GM19397 (cell line): Measurements from ENCODE around the gene H2BW1.
"Not testable (repeated sequence)": the region's sequence is repeated elsewhere in the genome, so short reads cannot be mapped to it uniquely, and the experiment has no call there.

Experiments used
- ATAC-seq: cut with Tn5 transposase; IDR thresholded peaks from one replicate; pipeline ENCODE4 v1.9.1; 2021; ENCODE audit warnings: mild to moderate bottlenecking, moderate library complexity; ENCODE audit not compliant: unreplicated experiment

The H2BW1 gene, protein sequence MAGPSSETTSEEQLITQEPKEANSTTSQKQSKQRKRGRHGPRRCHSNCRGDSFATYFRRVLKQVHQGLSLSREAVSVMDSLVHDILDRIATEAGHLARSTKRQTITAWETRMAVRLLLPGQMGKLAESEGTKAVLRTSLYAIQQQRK

DNA sequence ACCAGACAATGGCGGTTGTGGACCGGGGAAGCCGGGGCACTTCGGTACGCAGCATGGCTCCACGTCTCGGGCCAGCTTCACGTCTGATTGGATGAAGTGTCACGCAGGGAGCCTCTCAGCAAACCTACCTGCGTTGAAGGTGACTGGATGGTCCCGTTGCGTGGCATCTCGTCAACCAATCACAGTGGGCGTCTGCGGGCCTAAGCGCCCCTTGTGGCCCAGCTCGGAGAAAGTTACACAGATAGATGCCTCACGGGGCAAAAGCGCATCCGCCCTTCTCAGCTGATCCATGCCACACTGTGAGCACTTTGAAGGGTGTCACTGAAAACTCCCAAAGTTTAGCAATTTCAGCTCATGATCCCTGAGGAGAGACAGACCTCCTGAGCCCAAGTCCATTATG is at the start of gene H2BW1:
H2BW1 (minus strand) TSS at position 103 of the 400 bp plus-strand sequence. CDS start 132 bp downstream, outside the sequence.
- no peak for ATAC-seq

GRCh38 chrX:104062636-104063035 is 49.1 kb upstream of the H2BW1 start:
- not testable (repeated sequence) for ATAC-seq

DNA sequence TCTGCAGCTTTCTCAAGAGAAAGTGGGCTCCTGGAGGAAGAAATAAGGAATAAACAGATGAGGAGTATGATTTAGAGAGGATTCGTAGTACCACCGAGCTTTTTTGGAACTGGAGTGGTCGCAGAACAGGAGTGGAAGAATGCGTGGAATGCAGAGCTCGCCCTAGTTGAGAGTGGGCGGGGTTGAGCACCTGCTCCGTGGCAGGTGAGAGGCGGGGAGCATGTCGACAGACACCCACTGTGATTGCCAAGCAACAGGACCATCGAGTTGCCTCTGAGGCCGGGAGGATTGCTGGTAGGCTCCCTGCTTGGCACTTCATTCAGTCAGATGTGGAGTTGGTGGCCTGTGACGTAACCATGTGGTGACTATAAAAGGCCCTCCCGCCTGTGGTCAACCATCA is 41.4 kb upstream of the H2BW1 start:
- not testable (repeated sequence) for ATAC-seq

DNA sequence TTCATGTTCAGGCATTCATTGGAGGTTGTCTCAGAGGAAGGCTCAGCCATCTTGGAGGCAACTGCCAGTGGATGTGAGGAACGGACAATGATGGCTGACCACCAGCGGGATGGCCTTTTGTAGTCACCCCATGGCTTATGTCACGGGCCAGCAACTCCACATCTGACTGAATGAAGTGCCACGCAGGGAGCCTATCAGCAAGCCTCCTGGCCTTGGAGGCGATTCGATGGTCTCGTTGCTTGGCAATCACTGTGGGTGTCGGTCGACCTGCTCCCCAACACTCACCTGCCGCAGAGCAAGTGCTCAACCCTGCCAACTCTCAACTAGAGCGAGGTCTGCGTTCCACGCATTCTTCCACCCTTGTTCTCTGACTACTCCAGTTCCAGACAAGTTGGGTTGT is 33.7 kb upstream of the H2BW1 start:
- no peak for ATAC-seq

DNA sequence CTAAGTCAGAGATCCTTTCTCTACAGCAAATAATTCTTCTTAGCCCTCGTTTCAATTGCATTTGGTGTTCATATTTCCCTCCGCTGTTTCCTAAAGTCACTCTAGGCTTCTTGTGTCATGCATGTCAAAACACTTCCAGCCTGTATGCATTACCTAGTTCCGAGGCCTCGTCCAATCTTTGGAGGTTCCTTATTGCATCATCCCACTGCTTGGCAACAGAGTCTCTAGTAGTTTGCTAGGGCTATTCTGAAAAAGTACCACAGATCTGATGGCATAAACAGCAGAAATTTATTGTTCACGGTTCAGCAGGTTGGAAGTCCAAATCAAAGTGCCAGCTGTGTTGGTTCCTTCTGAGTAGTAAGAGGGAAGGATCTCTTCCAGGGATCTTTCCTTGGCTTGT is 32.1 kb upstream of the H2BW1 start:
- ATAC-seq, result no peak

GRCh38 chrX:104041003-104041402 is 27.5 kb upstream of the H2BW1 start:
- ATAC-seq, result no peak

DNA sequence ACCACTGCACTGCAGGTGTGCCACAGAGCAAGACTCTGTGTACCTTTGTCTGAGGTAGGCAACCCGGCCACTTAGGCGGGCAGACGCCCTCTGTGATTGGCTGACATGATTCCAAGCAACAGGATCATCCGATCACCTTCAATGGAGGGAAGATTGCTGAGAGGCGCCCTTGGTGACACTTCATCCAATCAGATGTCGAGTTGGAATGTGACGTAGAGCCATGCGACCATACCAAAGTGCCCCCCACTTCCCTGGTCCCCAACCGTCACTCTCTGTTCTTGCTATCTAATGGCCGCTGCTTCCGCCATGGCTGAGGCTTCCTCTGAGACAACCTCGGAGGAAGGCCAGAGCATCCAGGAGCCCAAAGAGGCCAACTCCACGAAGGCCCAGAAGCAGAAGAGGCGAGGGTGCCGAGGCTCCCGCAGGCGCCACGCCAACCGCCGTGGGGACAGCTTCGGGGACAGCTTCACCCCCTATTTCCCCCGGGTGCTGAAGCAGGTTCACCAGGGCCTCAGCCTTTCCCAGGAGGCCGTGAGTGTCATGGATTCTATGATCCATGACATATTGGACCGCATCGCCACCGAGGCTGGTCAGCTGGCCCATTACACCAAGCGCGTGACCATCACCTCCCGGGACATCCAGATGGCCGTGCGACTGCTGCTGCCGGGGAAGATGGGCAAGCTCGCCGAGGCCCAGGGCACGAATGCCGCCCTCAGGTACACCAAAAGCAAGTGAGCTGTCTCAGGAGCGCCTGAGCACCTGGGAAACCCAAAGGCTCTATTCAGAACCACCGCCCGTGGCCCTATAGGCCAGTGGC is 26.4 kb upstream of the H2BW1 start, which contains the start of gene H2BW2:
H2BW2 (plus strand) TSS at position 268 of the 817 bp plus-strand sequence; CDS start at position 307, 39 bp downstream.
- no peak for ATAC-seq

- no peak for ATAC-seq
Measured at GRCh38 chrX:104018126-104018525, 4.6 kb upstream of the H2BW1 start.

GRCh38 chrX:104015576-104015975 is 2.1 kb upstream of the H2BW1 start:
- not testable (repeated sequence) for ATAC-seq

DNA sequence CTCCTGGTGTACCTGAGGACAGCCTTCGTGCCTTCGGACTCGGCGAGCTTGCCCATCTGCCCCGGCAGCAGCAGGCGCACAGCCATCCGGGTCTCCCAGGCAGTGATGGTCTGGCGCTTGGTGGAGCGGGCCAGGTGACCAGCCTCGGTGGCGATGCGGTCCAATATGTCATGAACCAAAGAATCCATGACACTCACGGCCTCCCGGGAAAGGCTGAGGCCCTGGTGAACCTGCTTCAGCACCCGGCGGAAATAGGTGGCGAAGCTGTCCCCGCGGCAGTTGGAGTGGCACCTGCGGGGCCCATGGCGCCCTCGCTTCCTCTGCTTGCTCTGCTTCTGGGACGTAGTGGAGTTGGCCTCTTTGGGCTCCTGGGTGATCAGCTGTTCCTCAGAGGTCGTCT is 350 bp downstream of the H2BW1 start:
- no peak for ATAC-seq

DNA sequence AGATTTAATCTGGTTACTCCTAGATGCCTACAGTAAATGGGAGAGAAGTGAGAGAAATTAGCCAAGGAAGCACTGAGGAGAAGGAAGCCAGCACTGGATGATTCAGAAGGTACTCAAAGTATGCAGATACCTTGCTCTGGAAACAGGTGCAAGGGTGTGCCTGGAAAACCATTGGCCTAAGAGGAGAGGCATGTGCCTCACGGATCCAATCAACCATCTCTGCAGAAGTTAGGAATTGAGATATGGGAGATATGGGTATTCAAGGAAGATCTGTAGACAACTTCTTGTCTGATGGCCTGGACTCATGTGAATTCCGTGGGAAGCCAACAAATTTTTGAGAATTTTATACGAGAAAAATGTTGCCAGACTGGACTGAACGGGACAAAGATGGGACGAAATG is 4.7 kb downstream of the H2BW1 start:
- ATAC-seq, result no peak

GRCh38 chrX:103999234-103999633 is 14.3 kb downstream of the H2BW1 start:
- ATAC-seq, result peak; percentile 91

DNA sequence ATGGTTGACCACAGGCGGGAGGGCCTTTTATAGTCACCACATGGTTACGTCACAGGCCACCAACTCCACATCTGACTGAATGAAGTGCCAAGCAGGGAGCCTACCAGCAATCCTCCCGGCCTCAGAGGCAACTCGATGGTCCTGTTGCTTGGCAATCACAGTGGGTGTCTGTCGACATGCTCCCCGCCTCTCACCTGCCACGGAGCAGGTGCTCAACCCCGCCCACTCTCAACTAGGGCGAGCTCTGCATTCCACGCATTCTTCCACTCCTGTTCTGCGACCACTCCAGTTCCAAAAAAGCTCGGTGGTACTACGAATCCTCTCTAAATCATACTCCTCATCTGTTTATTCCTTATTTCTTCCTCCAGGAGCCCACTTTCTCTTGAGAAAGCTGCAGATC is 30.0 kb downstream of the H2BW1 start:
- ATAC-seq, result not testable (repeated sequence)

- ATAC-seq, result peak; percentile 99
Measured at GRCh38 chrX:103962411-103963278, 50.9 kb downstream of the H2BW1 start, which contains the start of gene TMSB15B. TSS of gene TMSB15B (plus strand) at chrX:103962627.
